ENCODE data around the gene PKP1.

GRCh38 chr1:201351617-201352016 lies 68.3 kb downstream of the PKP1 start:
- TF ChIP-seq CTCF (IDR thresholded peaks at IDR 0.05 in 8 of 11, conservative IDR thresholded peaks at IDR 0.05 in 3 of 11) (no peak), POLR2AphosphoS5 (IDR thresholded peaks at IDR 0.05) (no peak)
